AG04449 (cell line): ENCODE results near the gene MAPK11.
A peak's percentile ranks its signal among the peaks of the same experiment; 100 is the strongest.

ENCODE experiments used
- CTCF ChIA-PET: fragments of 350-600 bp; formaldehyde crosslinking; extraction: SDS; loops from one replicate; lab custom pipeline; 2021; ENCODE audit warnings: antibody characterized with exemption; lab: Yijun Ruan, JAX
- POLR2A ChIA-PET: fragments of 400-600, 350-600 bp; formaldehyde crosslinking; extraction: SDS; loops from one replicate; lab custom pipeline; 2020; ENCODE audit warnings: antibody characterized with exemption, inconsistent platforms; lab: Yijun Ruan, JAX
- DNase-seq: peaks from one replicate; pipeline ENCODE4 v3.0.0-alpha.2; 2010; ENCODE audit warnings: low read depth, low spot score
- H3K4me3 ChIP-seq: 2 replicates; pipeline ENCODE4 v1.5.1; 2011; ENCODE audit warnings: low read depth, mild to moderate bottlenecking, control low read depth, low read length
- CTCF ChIP-seq: IDR thresholded peaks from one replicate; pipeline ENCODE4 v1.5.1; 2011; ENCODE audit warnings: mild to moderate bottlenecking, moderate library complexity, low read length, control low read depth, inconsistent platforms; ENCODE audit not compliant: insufficient read depth; ENCODE audit errors: missing control alignments

Gene MAPK11

GRCh38 chr22:50242406-50242949, 27.7 kb downstream of the MAPK11 start:
- CTCF ChIA-PET: interaction anchor here (0.8 to 6.2 kb wide), 22 partner anchors 9 to 283 kb away, joined by 3 to 66 read pairs (median 5); partner anchors contain the start of genes HDAC10 and SCO2
- peak overlapping the region; percentile 49 for H3K4me3 ChIP-seq
- TF ChIP-seq CTCF: no peak
- no peak for DNase-seq
- POLR2A ChIA-PET: interaction anchor here (1.0 kb wide), 1 partner anchor 275 kb away, joined by 4 read pairs; no protein-coding TSS in a partner anchor

DNA sequence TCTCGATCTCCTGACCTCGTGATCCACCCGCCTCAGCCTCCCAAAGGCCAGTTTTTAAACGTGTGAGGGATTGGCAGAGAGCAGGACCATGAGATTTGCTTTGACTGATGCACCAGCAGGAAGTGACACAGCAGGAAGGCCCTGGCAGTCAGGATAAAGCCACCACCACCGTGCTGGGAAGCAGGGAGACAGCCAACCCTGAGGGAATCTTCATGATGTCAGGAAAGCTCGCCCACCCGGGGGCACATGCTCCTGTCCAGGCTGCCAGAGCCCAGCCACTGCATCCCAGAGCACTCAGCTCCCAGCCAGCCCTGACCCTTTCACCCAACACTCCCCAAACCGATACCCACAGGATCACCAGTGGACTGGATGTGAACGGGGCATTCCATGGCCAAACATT, 31.4 kb downstream of the MAPK11 start:
- H3K4me3 ChIP-seq: no peak overlapping the region
- TF ChIP-seq CTCF: no peak
- no peak for DNase-seq
- ChIA-PET POLR2A (no interaction called here), CTCF (interaction anchor here (1.1 to 5.3 kb wide), 8 partner anchors 7 to 128 kb away, joined by 3 to 58 read pairs (median 16); partner anchors contain the start of gene HDAC10)

DNA sequence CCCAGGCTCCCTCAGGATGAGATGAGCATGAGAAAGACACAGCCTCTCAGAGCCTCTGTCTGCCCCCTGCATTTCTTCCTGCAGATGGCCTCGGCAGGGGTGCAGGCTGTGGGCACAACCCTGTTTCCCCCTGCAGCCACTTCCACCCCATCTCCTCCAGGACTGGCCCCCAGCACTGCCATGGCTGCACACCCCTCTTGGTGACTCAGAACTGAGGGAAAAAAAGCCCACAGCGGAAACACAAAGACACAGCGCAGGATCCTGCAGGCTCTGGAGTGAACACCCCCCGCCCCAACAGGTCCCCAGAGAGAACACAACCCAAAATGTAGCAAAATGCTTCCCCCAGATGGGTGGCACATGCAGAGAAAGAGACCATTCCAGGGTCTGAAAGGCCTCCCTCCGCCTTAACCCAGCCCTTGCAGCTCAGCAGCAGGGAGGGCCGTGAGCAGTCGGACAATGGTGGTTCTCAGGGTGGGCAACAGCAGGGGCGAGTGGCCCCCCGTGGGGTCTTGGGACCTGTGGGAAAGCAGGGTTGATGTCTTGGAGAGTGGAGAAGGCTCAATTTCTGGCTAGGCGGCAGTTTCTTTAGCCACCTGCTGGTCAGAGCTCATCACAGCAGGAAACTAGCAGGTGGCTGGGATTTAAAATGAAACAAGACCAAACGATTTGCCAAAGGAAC, 33.3 kb downstream of the MAPK11 start:
- POLR2A ChIA-PET: no interaction called here
- CTCF ChIA-PET: interaction anchor here (0.6 to 5.3 kb wide), 23 partner anchors 8 to 469 kb away, joined by 3 to 58 read pairs (median 4); partner anchors contain the start of gene HDAC10
- no peak overlapping the region for H3K4me3 ChIP-seq
- TF ChIP-seq CTCF: peak; percentile 59
- DNase-seq: no peak

DNA sequence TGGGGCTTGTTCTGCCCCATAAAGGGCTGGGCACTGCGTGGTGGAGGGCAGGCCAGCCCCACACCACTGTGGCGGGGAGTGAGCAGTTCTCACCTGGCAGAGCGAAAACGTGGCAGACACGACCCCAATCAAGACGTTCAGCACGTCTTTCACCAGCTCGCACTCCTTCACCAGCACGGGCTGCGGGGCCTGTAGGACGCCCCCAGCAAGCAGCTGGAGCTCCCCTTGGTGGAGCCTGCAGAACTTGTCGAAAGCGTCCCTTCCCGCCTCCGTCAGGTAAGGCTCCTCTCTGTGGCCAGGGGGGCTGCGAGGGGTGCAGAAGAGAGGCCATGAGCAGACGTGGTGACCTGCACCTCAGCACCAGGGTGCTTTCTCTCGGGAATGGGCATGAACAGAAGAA, 37.0 kb downstream of the MAPK11 start:
- TF ChIP-seq CTCF: no peak
- CTCF ChIA-PET: interaction anchor here (1.2 to 4.4 kb wide), 2 partner anchors 8 to 24 kb away, joined by 3 to 34 read pairs; no protein-coding TSS in a partner anchor
- no peak for DNase-seq
- no peak overlapping the region for H3K4me3 ChIP-seq
- POLR2A ChIA-PET: no interaction called here

- H3K4me3 ChIP-seq: no peak overlapping the region
- DNase-seq: no peak
- no peak for TF ChIP-seq CTCF
- ChIA-PET CTCF (interaction anchor here (1.0 to 4.4 kb wide), 3 partner anchors 9 to 302 kb away, joined by 3 to 34 read pairs (median 3); no protein-coding TSS in a partner anchor), POLR2A (no interaction called here)
Measured at GRCh38 chr22:50232481-50233151, 37.6 kb downstream of the MAPK11 start.

- TF ChIP-seq CTCF: no peak
- CTCF ChIA-PET: interaction anchor here (4.4 kb wide), 1 partner anchor 12 kb away, joined by 34 read pairs; no protein-coding TSS in a partner anchor
- no peak for DNase-seq
- H3K4me3 ChIP-seq: no peak overlapping the region
- POLR2A ChIA-PET: no interaction called here
Measured at GRCh38 chr22:50229370-50229769, 40.8 kb downstream of the MAPK11 start.
